HuH-7.5 (cell line): ENCODE measurements around the gene KRTAP9-8.
"Not testable (repeated sequence)": the region's sequence is repeated elsewhere in the genome, so short reads cannot be mapped to it uniquely, and the experiment has no call there.

Experiments
- DNase-seq: peaks from one replicate; pipeline ENCODE4 v3.0.0; 2011; ENCODE audit warnings: low spot score

The KRTAP9-8 gene

DNA sequence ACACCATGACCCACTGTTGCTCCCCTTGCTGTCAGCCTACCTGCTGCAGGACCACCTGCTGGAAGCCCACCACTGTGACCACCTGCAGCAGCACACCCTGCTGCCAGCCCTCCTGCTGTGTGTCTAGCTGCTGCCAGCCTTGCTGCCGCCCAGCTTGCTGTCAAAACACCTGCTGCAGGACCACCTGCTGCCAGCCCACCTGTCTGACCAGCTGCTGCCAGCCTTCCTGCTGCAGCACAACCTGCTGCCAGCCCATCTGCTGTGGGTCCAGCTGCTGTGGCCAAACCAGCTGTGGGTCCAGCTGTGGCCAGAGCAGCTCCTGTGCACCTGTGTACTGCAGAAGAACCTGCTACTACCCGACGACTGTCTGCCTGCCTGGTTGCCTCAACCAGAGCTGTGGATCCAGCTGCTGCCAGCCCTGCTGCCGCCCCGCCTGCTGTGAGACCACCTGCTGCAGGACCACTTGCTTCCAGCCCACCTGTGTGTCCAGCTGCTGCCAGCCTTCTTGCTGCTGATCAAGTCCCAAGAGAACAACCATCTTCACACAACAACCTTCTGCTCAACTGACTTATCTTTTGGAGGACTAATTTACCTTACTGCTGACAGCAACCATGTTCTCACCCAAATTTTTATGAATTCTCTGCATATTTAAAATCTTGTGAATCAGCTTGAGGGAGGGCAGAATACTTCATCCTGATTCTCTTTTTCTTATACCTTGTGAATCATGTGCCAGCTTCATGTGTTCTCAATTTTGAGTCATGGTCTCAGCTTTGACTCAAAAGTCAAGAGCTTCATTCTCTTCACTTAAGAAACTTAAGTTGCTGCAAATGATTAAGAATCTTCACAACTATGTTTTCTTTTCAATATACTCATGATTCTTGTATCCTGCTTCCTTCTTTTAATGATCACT lies 17.8 kb downstream of the KRTAP9-8 start, which contains the start of gene KRTAP9-9:
KRTAP9-9 (plus strand) TSS at position 4 of the 910 bp plus-strand sequence.
- DNase-seq = not testable (repeated sequence)

GRCh38 chr17:41256291-41256685 lies 18.5 kb downstream of the KRTAP9-8 start:
- no peak for DNase-seq

GRCh38 chr17:41258406-41258805 lies 20.6 kb downstream of the KRTAP9-8 start:
- DNase-seq = no peak

- DNase-seq = no peak
Measured at GRCh38 chr17:41263212-41263611, 25.4 kb downstream of the KRTAP9-8 start.

- no peak for DNase-seq
Measured at GRCh38 chr17:41264599-41264998, 26.8 kb downstream of the KRTAP9-8 start.

- DNase-seq = no peak
Measured at GRCh38 chr17:41265078-41265477, 27.3 kb downstream of the KRTAP9-8 start, which contains the start of gene KRTAP9-6. KRTAP9-6 (plus strand) TSS chr17:41265378; CDS start chr17:41265378, 0 bp downstream.

GRCh38 chr17:41267711-41268110 lies 29.9 kb downstream of the KRTAP9-8 start:
- no peak for DNase-seq

- not testable (repeated sequence) for DNase-seq
Measured at GRCh38 chr17:41271323-41271722, 33.5 kb downstream of the KRTAP9-8 start.

- DNase-seq = no peak
Measured at GRCh38 chr17:41271858-41272257, 34.1 kb downstream of the KRTAP9-8 start.

DNA sequence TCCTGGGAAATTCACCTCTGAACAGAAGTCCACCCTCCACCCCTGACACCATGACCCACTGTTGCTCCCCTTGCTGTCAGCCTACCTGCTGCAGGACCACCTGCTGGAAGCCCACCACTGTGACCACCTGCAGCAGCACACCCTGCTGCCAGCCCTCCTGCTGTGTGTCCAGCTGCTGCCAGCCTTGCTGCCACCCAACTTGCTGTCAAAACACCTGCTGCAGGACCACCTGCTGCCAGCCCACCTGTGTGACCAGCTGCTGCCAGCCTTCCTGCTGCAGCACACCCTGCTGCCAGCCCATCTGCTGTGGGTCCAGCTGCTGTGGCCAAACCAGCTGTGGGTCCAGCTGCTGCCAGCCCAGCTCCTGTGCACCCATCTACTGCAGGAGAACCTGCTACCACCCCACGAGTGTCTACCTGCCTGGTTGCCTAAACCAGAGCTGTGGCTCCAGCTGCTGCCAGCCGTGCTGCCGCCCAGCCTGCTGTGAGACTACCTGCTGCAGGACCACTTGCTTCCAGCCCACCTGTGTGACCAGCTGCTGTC lies 37.9 kb downstream of the KRTAP9-8 start, which contains the start of gene KRTAP9-7:
KRTAP9-7 (plus strand) TSS at position 51 of the 543 bp plus-strand sequence; CDS start at position 51, 0 bp downstream.
- not testable (repeated sequence) for DNase-seq

- no peak for DNase-seq
Measured at GRCh38 chr17:41278176-41278955, 40.6 kb downstream of the KRTAP9-8 start.

DNA sequence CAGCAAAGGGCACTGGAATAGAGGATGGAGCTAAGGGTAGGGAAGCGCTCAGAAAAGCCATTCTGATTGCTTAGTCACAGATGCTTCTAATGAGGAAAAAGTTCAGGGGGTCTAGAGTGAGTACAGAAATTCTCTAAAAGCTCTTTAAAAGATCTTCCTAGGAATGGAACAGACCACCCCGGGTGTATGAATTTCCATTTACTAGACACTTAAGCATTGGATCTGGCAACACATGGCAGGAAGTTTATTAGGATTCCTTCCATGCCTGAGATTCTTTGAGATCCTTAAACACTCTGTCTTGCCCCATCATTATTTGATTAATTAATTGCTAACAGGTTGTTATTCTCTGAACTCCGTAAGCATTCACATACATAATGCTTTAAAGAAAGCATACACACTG lies 46.2 kb downstream of the KRTAP9-8 start:
- DNase-seq = no peak

- DNase-seq = no peak
Measured at GRCh38 chr17:41284546-41284945, 46.7 kb downstream of the KRTAP9-8 start.

DNA sequence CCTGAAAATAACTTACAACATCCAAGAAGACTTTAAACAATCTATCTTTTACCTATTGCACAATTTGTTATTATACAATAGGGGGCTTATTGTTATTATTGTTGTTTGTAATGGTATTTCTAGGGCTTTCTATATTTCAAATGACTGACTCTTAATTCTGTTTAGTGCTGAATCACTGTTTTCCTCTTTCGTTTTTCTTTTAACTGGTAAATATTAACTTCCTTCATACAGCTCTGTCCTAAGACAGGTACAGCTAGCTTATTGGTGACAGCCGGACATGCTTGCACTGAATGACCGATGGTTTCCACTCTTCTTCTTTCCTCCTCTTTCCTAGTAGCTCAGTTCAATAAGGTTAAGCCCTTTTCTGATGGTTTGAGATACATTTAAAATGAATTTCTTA lies 49.3 kb downstream of the KRTAP9-8 start:
- no peak for DNase-seq
